A549 (cell line): ENCODE data around the gene MCM3. TPM values are rescaled to one million over a fixed set of nuclear protein-coding genes. Genes with fewer than 3 reads are reported as not detected.

ENCODE experiments used
- ATAC-seq, 2 experiments: fragments of 200-7000 bp in 1 of 2; fragments of >200 bp in 1 of 2; cut with Nextera tagmentation in 1 of 2; cut with Tn5 transposase in 1 of 2; 3 replicates each; pipeline versions ENCODE4 v1.8.0 to v1.9.1; 2018 to 2020; ENCODE audit warnings: mild to moderate bottlenecking in 1 of 2, moderate library complexity in 1 of 2
- CTCF ChIA-PET: fragments of 300-600 bp; sonication (Branson Sonifier 250); formaldehyde crosslinking; extraction: SDS; loops from one replicate; lab custom pipeline; 2021; ENCODE audit warnings: antibody characterized with exemption, inconsistent platforms; lab: Yijun Ruan, JAX
- POLR2A ChIA-PET: fragments of 350-600 bp; formaldehyde crosslinking; extraction: SDS; loops from one replicate; lab custom pipeline; 2021; ENCODE audit warnings: antibody characterized with exemption, inconsistent platforms; lab: Yijun Ruan, JAX
- DNase-seq, 2 experiments: peaks; one replicate each; pipeline versions ENCODE4 v3.0.0 to v3.0.0-alpha.2; 2011 to 2016; ENCODE audit warnings: low read depth in 1 of 2, low spot score in 1 of 2
- FAIRE-seq: peaks from 2 replicates; lab custom pipeline; 2011; peaks lifted over from hg19 to GRCh38; lab: Jason Lieb, UNC
- H3K27ac ChIP-seq, 2 experiments: fragments of >200 bp; sonication (Bioruptor Twin); formaldehyde crosslinking; 3 replicates each; pipeline ENCODE4 v1.5.1; 2016 to 2017
- H3K4me1 ChIP-seq: fragments of >200 bp; sonication (Bioruptor Twin); formaldehyde crosslinking; 3 replicates; pipeline ENCODE4 v1.6.1; 2016
- H3K4me2 ChIP-seq: fragments of >200 bp; sonication (Bioruptor Twin); formaldehyde crosslinking; 3 replicates; pipeline ENCODE4 v1.6.1; 2016
- H3K4me3 ChIP-seq: fragments of >200 bp; sonication (Bioruptor Twin); formaldehyde crosslinking; 3 replicates; pipeline ENCODE4 v1.5.1; 2016
- H3K9me3 ChIP-seq: fragments of >200 bp; sonication (Bioruptor Twin); formaldehyde crosslinking; 3 replicates; pipeline ENCODE4 v1.6.1; 2016
- ATOH8 ChIP-seq: fragments of 250-450 bp; sonication (Bioruptor Pico); IDR thresholded peaks from 2 replicates; pipeline ENCODE4 v1.5.0; 2020; ENCODE audit warnings: low read depth, mild to moderate bottlenecking, moderate library complexity
- BCL3 ChIP-seq: fragments of >200 bp; sonication (Bioruptor Twin); formaldehyde crosslinking; IDR thresholded peaks from 3 replicates; pipeline ENCODE4 v1.6.1; 2016
- CHD4 ChIP-seq: fragments of 200-600 bp; sonication (generic); IDR thresholded peaks from 2 replicates; pipeline ENCODE4 v1.6.1; 2016; ENCODE audit warnings: antibody characterized with exemption, mild to moderate bottlenecking, borderline replicate concordance
- E2F6 ChIP-seq: IDR thresholded peaks from 2 replicates; pipeline ENCODE4 v1.6.1; 2012; ENCODE audit warnings: low read depth, borderline replicate concordance
- EHF ChIP-seq: fragments of 250-450 bp; sonication (Bioruptor Pico); IDR thresholded peaks from 2 replicates; pipeline ENCODE4 v1.5.0; 2020; ENCODE audit warnings: mild to moderate bottlenecking
- EHMT2 ChIP-seq: fragments of 200-600 bp; sonication (generic); IDR thresholded peaks from 2 replicates; pipeline ENCODE4 v1.6.1; 2016; ENCODE audit warnings: antibody characterized with exemption, low read depth, mild to moderate bottlenecking, moderate library complexity
- ELK1 ChIP-seq: fragments of 150-350 bp; IDR thresholded peaks from 2 replicates; pipeline ENCODE4 v1.6.1; 2014; ENCODE audit warnings: low read depth, mild to moderate bottlenecking, low read length
- ESRRA ChIP-seq: fragments of 150-350 bp; IDR thresholded peaks from 2 replicates; pipeline ENCODE4 v1.6.1; 2014; ENCODE audit warnings: mild to moderate bottlenecking, low read length, borderline replicate concordance
- FOSB ChIP-seq: fragments of 250-450 bp; sonication (Bioruptor Pico); IDR thresholded peaks from 2 replicates; pipeline ENCODE4 v1.5.0; 2020; ENCODE audit warnings: mild to moderate bottlenecking, moderate library complexity
- GATA3 ChIP-seq: IDR thresholded peaks from 2 replicates; pipeline ENCODE4 v1.6.1; 2012; ENCODE audit warnings: borderline replicate concordance
- HDAC2 ChIP-seq: fragments of 200-600 bp; sonication (generic); IDR thresholded peaks from 2 replicates; pipeline ENCODE4 v1.6.1; 2016
- HEYL ChIP-seq: fragments of 250-450 bp; sonication (Bioruptor Pico); IDR thresholded peaks from 2 replicates; pipeline ENCODE4 v1.8.0; 2021; ENCODE audit warnings: mild to moderate bottlenecking, moderate library complexity
- HOXA7 ChIP-seq: fragments of 250-450 bp; sonication (Bioruptor Pico); IDR thresholded peaks from 2 replicates; pipeline ENCODE4 v1.5.0; 2020; ENCODE audit warnings: mild to moderate bottlenecking, moderate library complexity
- HOXB13 ChIP-seq: fragments of 250-450 bp; sonication (Bioruptor Pico); IDR thresholded peaks from 2 replicates; pipeline ENCODE4 v1.5.0; 2020; ENCODE audit warnings: low read depth, mild to moderate bottlenecking, moderate library complexity
- JUN ChIP-seq, 2 experiments: fragments of >200 bp; sonication (Bioruptor Twin); formaldehyde crosslinking; IDR thresholded peaks; 2 replicates in 1 of 2; 3 replicates in 1 of 2; pipeline ENCODE4 v1.6.1; 2016 to 2017
- MAFK ChIP-seq: fragments of 450-650 bp; IDR thresholded peaks from 2 replicates; pipeline ENCODE4 v1.6.1; 2014; ENCODE audit not compliant: partially characterized antibody
- NR3C1 ChIP-seq: fragments of >200 bp; sonication (Bioruptor Twin); formaldehyde crosslinking; IDR thresholded peaks from 3 replicates; pipeline ENCODE4 v1.6.1; 2017
- PBX3 ChIP-seq: IDR thresholded peaks from 2 replicates; pipeline ENCODE4 v1.6.1; 2012
- RAD21 ChIP-seq, 2 experiments: fragments of >200 bp in 1 of 2; sonication (Bioruptor Twin) in 1 of 2; formaldehyde crosslinking in 1 of 2; IDR thresholded peaks in 1 of 2; conservative IDR thresholded peaks in 1 of 2; 2 replicates in 1 of 2; 3 replicates in 1 of 2; pipeline ENCODE4 v1.6.1; 2012 to 2018; ENCODE audit warnings: inconsistent platforms in 1 of 2
- RARB ChIP-seq: fragments of 250-450 bp; sonication (Bioruptor Pico); IDR thresholded peaks from 2 replicates; pipeline ENCODE4 v1.8.0; 2021; ENCODE audit warnings: mild to moderate bottlenecking, moderate library complexity
- RCOR1 ChIP-seq: fragments of 150-350 bp; IDR thresholded peaks from 2 replicates; pipeline ENCODE4 v1.6.1; 2014; ENCODE audit warnings: antibody characterized with exemption, low read length, low read depth
- REST ChIP-seq: fragments of 200-600 bp; sonication (generic); IDR thresholded peaks from 2 replicates; pipeline ENCODE4 v1.6.1; 2016; ENCODE audit warnings: antibody characterized with exemption, mild to moderate bottlenecking, moderate library complexity
- RFX5 ChIP-seq: fragments of 450-650 bp; IDR thresholded peaks from 2 replicates; pipeline ENCODE4 v1.7.1; 2014; ENCODE audit warnings: antibody characterized with exemption, mild to moderate bottlenecking, moderate library complexity
- RNF2 ChIP-seq: fragments of 200-600 bp; sonication (generic); IDR thresholded peaks from 2 replicates; pipeline ENCODE4 v1.6.1; 2016; ENCODE audit warnings: low read depth, mild to moderate bottlenecking, antibody characterized with exemption, moderate library complexity, borderline replicate concordance
- SMC3 ChIP-seq: fragments of >200 bp; sonication (Bioruptor Twin); formaldehyde crosslinking; IDR thresholded peaks from 3 replicates; pipeline ENCODE4 v1.6.1; 2018; ENCODE audit warnings: inconsistent platforms
- SREBF2 ChIP-seq: fragments of 450-650 bp; IDR thresholded peaks from 2 replicates; pipeline ENCODE4 v1.6.1; 2014; ENCODE audit warnings: mild to moderate bottlenecking, moderate library complexity
- WGBS: methylation state at CpG from one replicate; pipeline ENCODE4 v1.1.6; 2017; ENCODE audit errors: missing lambda C conversion rate; 5-methylcytosine and 5-hydroxymethylcytosine counted together
- polyA plus RNA-seq, 4 experiments: library from polyadenylated mRNA; depleted of rRNA in 3 of 4; stranded (reverse); fragments of >200 nt; fragmentation: RNase III in 1 of 4; extraction: RNeasy Plus Mini Kit Qiagen cat#74134 plus additional on column Dnase treatment in 1 of 4; gene quantifications; 2 replicates in 3 of 4; 3 replicates in 1 of 4; pipeline ENCODE4 v1.2.3, GENCODE V29; 2011 to 2017

The MCM3 gene
- polyA plus RNA-seq, 2 of the 4 experiments (the other 2 are of a cell fraction) = 101 to 111 TPM

- TF ChIP-seq E2F6 (no peak), MAFK (no peak), BCL3 (no peak), RARB (no peak), NR3C1 (no peak), HEYL (CRISPR knock-in tag) (no peak), RNF2 (no peak), RAD21 (conservative IDR thresholded peaks at IDR 0.05 in 1 of 2, IDR thresholded peaks at IDR 0.05 in 1 of 2) (no peak), JUN (IDR thresholded peaks at IDR 0.05) (no peak)
Measured at GRCh38 chr6:52333840-52334200, 49.3 kb upstream of the MCM3 start (continued).

- no peak for DNase-seq
- no peak overlapping the region for H3K4me3 ChIP-seq
- peaks cover 14% of the 10 kb centered on the region; the same call in 2 of the 3 replicates for H3K4me1 ChIP-seq
- no peak for FAIRE-seq
- CTCF ChIA-PET = no interaction called here
- no peaks in the 10 kb centered on the region for H3K9me3 ChIP-seq
- no peak for ATAC-seq
- POLR2A ChIA-PET = no interaction called here
- TF ChIP-seq HOXB13 (CRISPR knock-in tag) = no peak
- no peak for TF ChIP-seq EHMT2
- TF ChIP-seq RARB = no peak
- no peak for TF ChIP-seq PBX3
- no peak for TF ChIP-seq NR3C1
- no peak for TF ChIP-seq EHF
- TF ChIP-seq ATOH8 = no peak
- TF ChIP-seq HOXA7 = no peak
- no peak for TF ChIP-seq GATA3
- TF ChIP-seq HEYL (CRISPR knock-in tag) = no peak
- TF ChIP-seq FOSB = no peak
- no peak for TF ChIP-seq RCOR1
- no peak overlapping the region for H3K4me2 ChIP-seq
- no peak overlapping the region for H3K27ac ChIP-seq
- 75% methylated on average over 4 of the region's 4 CpGs for WGBS
Measured at GRCh38 chr6:52331793-52332457, 47.4 kb upstream of the MCM3 start.

- Histone ChIP-seq H3K9me3 (no peaks in the 10 kb centered on the region), H3K4me2 (no peak overlapping the region), H3K27ac (no peak overlapping the region), H3K4me3 (no peak overlapping the region), H3K4me1 (0 out of 3 replicates have a peak, but pooled peaks cover 9% of the 10 kb centered on the region)
- POLR2A ChIA-PET = no interaction called here
- DNase-seq (no peak), ATAC-seq (no peak), FAIRE-seq (no peak)
- CTCF ChIA-PET = interaction anchor here (1.4 to 1.7 kb wide), 2 partner anchors 10 to 70 kb away, joined by 3 to 4 read pairs; no protein-coding TSS in a partner anchor
- WGBS = 83% methylated on average over 2 of the region's 2 CpGs
- TF ChIP-seq SMC3 (no peak), CHD4 (no peak), BCL3 (no peak), RFX5 (no peak), NR3C1 (no peak), HDAC2 (no peak), SREBF2 (no peak), ELK1 (no peak), ESRRA (no peak), GATA3 (no peak), REST (no peak)
Measured at GRCh38 chr6:52330470-52330869, 45.9 kb upstream of the MCM3 start.
